Measurements from ENCODE around the gene PPP2R2B. TPM values are rescaled to one million over a fixed set of nuclear protein-coding genes. Genes with fewer than 3 reads are reported as not detected.

Gene PPP2R2B
- total RNA-seq, 1 donor from 2014 or later: 0.95 TPM

GRCh38 chr5:146588331-146589027, 290.1 kb downstream of the PPP2R2B start:
- Histone ChIP-seq H3K27me3 (ENCODE audit: low read depth) (no peaks in the 10 kb centered on the region), H3K9me3 (no peaks in the 10 kb centered on the region), H3K4me3 (no peak overlapping the region), H3K36me3 (no peaks in the 10 kb centered on the region), H3K27ac (no peak overlapping the region), H3K4me1 (no peaks in the 10 kb centered on the region)
- no peak for DNase-seq
- intact Hi-C loops (cut with DNase I): no loop called here
- TF ChIP-seq, protein P1, sequence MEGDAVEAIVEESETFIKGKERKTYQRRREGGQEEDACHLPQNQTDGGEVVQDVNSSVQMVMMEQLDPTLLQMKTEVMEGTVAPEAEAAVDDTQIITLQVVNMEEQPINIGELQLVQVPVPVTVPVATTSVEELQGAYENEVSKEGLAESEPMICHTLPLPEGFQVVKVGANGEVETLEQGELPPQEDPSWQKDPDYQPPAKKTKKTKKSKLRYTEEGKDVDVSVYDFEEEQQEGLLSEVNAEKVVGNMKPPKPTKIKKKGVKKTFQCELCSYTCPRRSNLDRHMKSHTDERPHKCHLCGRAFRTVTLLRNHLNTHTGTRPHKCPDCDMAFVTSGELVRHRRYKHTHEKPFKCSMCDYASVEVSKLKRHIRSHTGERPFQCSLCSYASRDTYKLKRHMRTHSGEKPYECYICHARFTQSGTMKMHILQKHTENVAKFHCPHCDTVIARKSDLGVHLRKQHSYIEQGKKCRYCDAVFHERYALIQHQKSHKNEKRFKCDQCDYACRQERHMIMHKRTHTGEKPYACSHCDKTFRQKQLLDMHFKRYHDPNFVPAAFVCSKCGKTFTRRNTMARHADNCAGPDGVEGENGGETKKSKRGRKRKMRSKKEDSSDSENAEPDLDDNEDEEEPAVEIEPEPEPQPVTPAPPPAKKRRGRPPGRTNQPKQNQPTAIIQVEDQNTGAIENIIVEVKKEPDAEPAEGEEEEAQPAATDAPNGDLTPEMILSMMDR (IDR thresholded peaks at IDR 0.05): no peak
- no peak for ATAC-seq

GRCh38 chr5:146586752-146587151, 291.8 kb downstream of the PPP2R2B start:
- Histone ChIP-seq H3K36me3 (no peaks in the 10 kb centered on the region), H3K27ac (no peak overlapping the region), H3K4me1 (no peaks in the 10 kb centered on the region), H3K4me3 (no peak overlapping the region), H3K27me3 (ENCODE audit: low read depth) (no peaks in the 10 kb centered on the region), H3K9me3 (no peaks in the 10 kb centered on the region)
- intact Hi-C loops (cut with DNase I): no loop called here
- TF ChIP-seq, protein P1 (IDR thresholded peaks at IDR 0.05): no peak
- ATAC-seq (no peak), DNase-seq (no peak)

- no peak overlapping the region for H3K4me3 ChIP-seq
- ATAC-seq (no peak), DNase-seq (no peak)
- H3K27ac ChIP-seq: no peak overlapping the region
- no peaks in the 10 kb centered on the region for H3K27me3 ChIP-seq (ENCODE audit: low read depth)
- intact Hi-C loops (cut with DNase I): no loop called here
- no peaks in the 10 kb centered on the region for H3K36me3 ChIP-seq
- TF ChIP-seq, protein P1 (IDR thresholded peaks at IDR 0.05): no peak
- no peaks in the 10 kb centered on the region for H3K9me3 ChIP-seq
- no peaks in the 10 kb centered on the region for H3K4me1 ChIP-seq
These were observed 293.8 kb downstream of the PPP2R2B start for GRCh38 chr5:146584750-146585149.

DNA sequence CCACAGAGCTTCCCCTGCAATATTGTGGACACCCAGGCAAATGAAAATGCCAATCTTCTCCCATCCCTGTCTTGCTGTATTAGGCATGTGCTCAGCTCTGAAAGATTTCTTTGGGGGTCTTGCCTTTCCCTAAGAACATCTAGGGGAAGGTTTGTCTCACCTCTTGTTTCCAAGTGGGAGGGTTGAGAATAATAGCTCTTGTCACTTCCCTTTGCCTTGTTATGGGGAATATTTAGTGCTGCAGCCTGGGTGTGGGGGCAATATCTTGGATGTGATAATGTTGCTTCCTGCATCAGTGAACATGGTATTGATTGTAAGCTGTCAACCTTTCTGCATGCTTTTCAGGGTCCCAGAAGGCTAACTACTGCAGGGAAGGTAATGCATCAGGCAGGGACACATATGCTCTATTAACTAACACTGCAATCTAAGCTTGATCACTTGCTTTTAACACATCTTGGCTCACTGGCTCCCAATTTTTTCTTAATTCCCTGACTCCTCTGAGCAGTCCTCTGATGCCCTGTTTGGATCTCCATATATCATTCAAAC, 296.4 kb downstream of the PPP2R2B start:
- Histone ChIP-seq H3K36me3 (no peaks in the 10 kb centered on the region), H3K27me3 (ENCODE audit: low read depth) (no peaks in the 10 kb centered on the region), H3K27ac (no peak overlapping the region), H3K9me3 (no peaks in the 10 kb centered on the region), H3K4me1 (no peaks in the 10 kb centered on the region), H3K4me3 (no peak overlapping the region)
- TF ChIP-seq, protein P1 (IDR thresholded peaks at IDR 0.05): no peak
- no peak for ATAC-seq
- intact Hi-C loops (cut with DNase I): no loop called here
- no peak for DNase-seq

- TF ChIP-seq, protein P1 (IDR thresholded peaks at IDR 0.05): no peak
- no peak for DNase-seq
- no peak for ATAC-seq
- intact Hi-C loops (cut with DNase I): no loop called here
- Histone ChIP-seq H3K36me3 (no peaks in the 10 kb centered on the region), H3K27me3 (ENCODE audit: low read depth) (no peaks in the 10 kb centered on the region), H3K4me3 (no peak overlapping the region), H3K27ac (no peak overlapping the region), H3K4me1 (no peaks in the 10 kb centered on the region), H3K9me3 (no peaks in the 10 kb centered on the region)
These were observed 298.3 kb downstream of the PPP2R2B start for GRCh38 chr5:146580237-146580636.
